Activated CD4-positive, CD25-positive, alpha-beta regulatory T cell treated with anti-CD3 and anti-CD28 coated beads, Interleukin-2, amount 50 U/mL, for 16 hours (primary cell): ENCODE measurements around the gene SETD1B.
"Not testable (repeated sequence)": the region's sequence is repeated elsewhere in the genome, so short reads cannot be mapped to it uniquely, and the experiment has no call there.

Experiments
- DNase-seq: peaks from one replicate; pipeline ENCODE4 v3.0.0-alpha.2; 2020; ENCODE audit warnings: low read depth, low spot score

Gene SETD1B

GRCh38 chr12:121857322-121858246, 53.8 kb downstream of the SETD1B start:
- no peak for DNase-seq

DNA sequence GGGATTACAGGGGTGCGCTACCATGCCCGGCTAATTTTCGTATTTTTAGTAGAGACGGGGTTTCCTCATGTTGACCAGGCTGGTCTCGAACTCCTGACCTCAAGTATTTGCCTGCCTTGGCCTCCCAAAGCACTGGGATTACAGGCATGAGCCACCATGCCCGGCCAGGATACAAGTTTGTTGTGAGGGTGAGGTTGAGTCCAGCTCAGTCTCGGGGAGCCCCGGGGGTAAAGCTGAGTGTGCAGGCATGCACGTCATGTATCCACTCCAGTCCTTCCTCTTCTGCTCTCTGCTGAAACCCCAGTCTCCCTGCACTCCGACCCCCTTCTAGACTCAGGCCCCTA, 54.5 kb downstream of the SETD1B start:
- DNase-seq = no peak

GRCh38 chr12:121858662-121859572, 55.1 kb downstream of the SETD1B start, which contains the start of gene HPD:
TSS of gene HPD (minus strand) at chr12:121858859. CDS start at chr12:121858823, 36 bp downstream.
- no peak for DNase-seq

DNA sequence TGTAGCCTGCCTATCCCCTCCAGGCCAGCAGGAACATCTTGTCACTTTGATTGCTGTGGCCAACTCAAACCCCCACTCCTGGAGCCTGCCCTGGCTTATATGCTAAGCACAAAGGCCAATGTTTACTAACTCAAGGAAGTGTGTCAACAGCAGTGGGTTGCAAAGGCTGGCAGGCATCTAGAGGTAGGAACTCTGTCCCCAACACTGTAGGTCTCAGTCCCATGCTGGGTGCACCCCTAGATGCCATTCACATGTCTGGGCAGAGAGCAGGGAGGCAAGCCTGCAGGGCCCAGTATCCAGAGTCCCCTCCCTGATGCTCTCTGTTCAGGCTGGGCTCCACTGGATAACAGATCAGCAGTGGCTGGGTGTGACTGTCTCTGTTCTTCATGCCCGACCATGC, 56.4 kb downstream of the SETD1B start:
- DNase-seq = no peak

GRCh38 chr12:121860699-121861098, 56.9 kb downstream of the SETD1B start:
- DNase-seq = not testable (repeated sequence)

- DNase-seq = no peak
Observed at GRCh38 chr12:121861636-121862254, 57.9 kb downstream of the SETD1B start.

DNA sequence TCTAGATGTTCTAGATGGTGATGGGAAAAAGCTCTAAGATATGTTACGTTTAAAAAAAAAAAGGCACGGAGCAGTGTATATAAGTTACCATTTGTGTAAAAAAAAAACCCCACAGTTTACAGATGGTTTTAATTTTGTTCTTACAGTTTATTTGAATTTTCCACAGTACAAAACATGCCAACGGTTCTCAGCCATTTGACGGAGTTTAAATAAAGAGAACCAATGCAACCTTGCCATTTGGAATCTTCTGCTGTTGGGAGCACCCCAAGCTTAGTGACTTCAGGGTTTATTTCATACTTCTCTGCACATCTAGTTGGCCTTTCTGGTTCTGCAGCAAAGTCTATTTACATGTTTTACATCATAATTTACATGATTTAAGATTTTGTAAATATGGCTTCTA, 62.5 kb downstream of the SETD1B start:
- DNase-seq = no peak

- DNase-seq = not testable (repeated sequence)
Observed at GRCh38 chr12:121869229-121869628, 65.4 kb downstream of the SETD1B start.

DNA sequence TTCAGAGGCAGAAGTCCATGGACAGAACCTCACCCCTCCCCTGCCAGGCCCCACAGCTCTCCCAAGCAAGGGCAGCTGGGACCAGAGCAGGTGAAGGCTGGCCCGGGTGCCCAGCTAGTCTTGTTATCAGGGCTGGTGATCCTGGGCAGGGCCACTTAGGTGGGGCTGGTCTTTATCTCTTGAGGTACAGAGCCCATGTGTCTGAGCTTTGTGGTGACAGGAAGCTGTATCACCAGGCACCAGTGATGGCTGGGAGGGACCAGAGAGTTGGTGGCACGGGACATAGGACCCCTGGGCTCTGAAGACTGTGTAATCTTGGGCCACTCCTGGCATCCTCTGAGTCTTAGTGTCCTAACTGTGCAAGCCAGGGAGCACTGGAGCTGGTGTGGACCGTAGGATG, 67.7 kb downstream of the SETD1B start:
- no peak for DNase-seq

DNA sequence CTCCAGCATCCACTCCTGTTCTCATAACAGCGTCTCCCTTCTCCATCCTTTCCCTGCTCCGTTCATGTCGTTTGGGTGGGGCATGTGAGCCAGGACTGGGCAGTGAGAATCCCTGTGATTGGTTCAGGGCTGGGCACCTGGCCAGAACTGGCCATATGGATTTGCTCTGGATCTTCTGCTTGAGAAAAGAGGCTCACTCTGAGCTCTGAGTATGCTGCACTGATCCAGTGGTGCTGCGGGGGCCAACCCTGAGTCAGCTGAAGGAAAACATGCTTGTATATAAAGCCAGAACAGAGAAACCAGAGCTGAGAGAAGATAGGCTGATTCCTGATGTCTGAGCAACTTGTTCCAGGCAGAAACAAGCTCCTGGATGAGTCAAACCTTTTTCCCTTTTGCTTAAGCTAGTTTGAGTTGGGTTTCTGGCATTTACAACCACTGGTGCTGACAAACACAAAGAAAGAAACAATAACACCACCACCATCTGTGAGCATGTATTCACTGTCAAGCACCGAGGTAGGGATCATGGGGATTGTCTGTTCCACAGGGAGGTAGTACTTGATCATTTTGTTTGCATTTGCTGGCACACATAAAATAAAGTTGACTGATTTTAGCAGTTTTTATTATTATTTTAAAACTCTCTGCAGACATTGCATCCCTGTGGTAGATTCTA, 68.9 kb downstream of the SETD1B start:
- DNase-seq = no peak

- DNase-seq = no peak
Observed at GRCh38 chr12:121873216-121873569, 69.4 kb downstream of the SETD1B start.

- no peak for DNase-seq
Observed at GRCh38 chr12:121874071-121874470, 70.3 kb downstream of the SETD1B start.

GRCh38 chr12:121875582-121875981, 71.8 kb downstream of the SETD1B start:
- DNase-seq = no peak

- DNase-seq = not testable (repeated sequence)
Observed at GRCh38 chr12:121876080-121876447, 72.3 kb downstream of the SETD1B start.
